PC-3 (cell line): ENCODE measurements around the gene CRLF2. TPM values are rescaled to one million over a fixed set of nuclear protein-coding genes. Genes with fewer than 3 reads are reported as not detected.
"Not testable (repeated sequence)": the region's sequence is repeated elsewhere in the genome, so short reads cannot be mapped to it uniquely, and the experiment has no call there.

Source experiments
- ATAC-seq: fragments of 200-7000 bp; cut with Tn5 transposase; 2 replicates; pipeline ENCODE4 v1.9.1; 2020; ENCODE audit warnings: mild to moderate bottlenecking, moderate library complexity
- BruUV-seq: library from RNA; stranded (reverse); fragments of 400-500 nt; replicated peaks from 2 replicates; lab custom pipeline; 2021; lab: Mats Ljungman, UMichigan
- CTCF ChIA-PET: fragments of 300-600 bp; sonication (Branson Sonifier 250); formaldehyde crosslinking; loops from one replicate; lab custom pipeline; 2022; ENCODE audit warnings: antibody characterized with exemption; lab: Charles Lee
- POLR2A ChIA-PET: fragments of 300-600 bp; sonication (Branson Sonifier 250); formaldehyde crosslinking; loops from one replicate; lab custom pipeline; 2022; ENCODE audit warnings: antibody characterized with exemption; ENCODE audit not compliant: unreplicated experiment; lab: Charles Lee
- DNase-seq: peaks from one replicate; pipeline ENCODE4 v3.0.0-alpha.2; 2015
- H2AFZ ChIP-seq: fragments of 300-600 bp; sonication (generic); 2 replicates; pipeline ENCODE4 v1.6.0; 2016; ENCODE audit warnings: antibody characterized with exemption, low read length
- H3F3A ChIP-seq: fragments of 300-600 bp; sonication (generic); one replicate; pipeline ENCODE4 v1.6.0; 2017; ENCODE audit warnings: antibody characterized with exemption, low read length, control low read depth, mild to moderate bottlenecking; ENCODE audit not compliant: unreplicated experiment
- H3K27ac ChIP-seq: fragments of 300-600 bp; sonication (generic); 2 replicates; pipeline ENCODE4 v1.5.1; 2016; ENCODE audit warnings: mild to moderate bottlenecking, low read length
- H3K27me3 ChIP-seq: fragments of 300-600 bp; sonication (generic); 2 replicates; pipeline ENCODE4 v1.6.1; 2016; ENCODE audit warnings: low read length, mixed read lengths
- H3K36me3 ChIP-seq: fragments of 300-600 bp; sonication (generic); 2 replicates; pipeline ENCODE4 v1.6.1; 2016; ENCODE audit warnings: low read depth, mixed run types, low read length, mixed read lengths
- H3K4me1 ChIP-seq: fragments of 300-600 bp; sonication (generic); 2 replicates; pipeline ENCODE4 v1.5.1; 2016; ENCODE audit warnings: low read length; ENCODE audit not compliant: insufficient read depth
- H3K4me2 ChIP-seq: fragments of 300-600 bp; sonication (generic); 2 replicates; pipeline ENCODE4 v1.6.0; 2016; ENCODE audit warnings: low read length
- H3K4me3 ChIP-seq: fragments of 300-600 bp; sonication (generic); 2 replicates; pipeline ENCODE4 v1.5.1; 2016; ENCODE audit warnings: mild to moderate bottlenecking, low read length, mixed read lengths
- H3K79me2 ChIP-seq: fragments of 300-600 bp; sonication (generic); 2 replicates; pipeline ENCODE4 v1.6.1; 2017; ENCODE audit warnings: low read length, mixed read lengths
- H3K9ac ChIP-seq: fragments of 300-600 bp; sonication (generic); 2 replicates; pipeline ENCODE4 v1.6.0; 2016; ENCODE audit warnings: mild to moderate bottlenecking, low read length
- H3K9me2 ChIP-seq: fragments of 300-600 bp; sonication (generic); replicated peaks from 2 replicates; pipeline ENCODE4 v1.6.1; 2016; ENCODE audit warnings: mixed run types, low read length, mixed read lengths
- H3K9me3 ChIP-seq: fragments of 300-600 bp; sonication (generic); 2 replicates; pipeline ENCODE4 v1.6.1; 2016; ENCODE audit warnings: low read length, mixed read lengths
- H4K20me1 ChIP-seq: fragments of 300-600 bp; sonication (generic); 2 replicates; pipeline ENCODE4 v1.6.1; 2016; ENCODE audit warnings: low read length, mixed read lengths
- EZH2 ChIP-seq: fragments of 300-600 bp; sonication (generic); IDR thresholded peaks from one replicate; pipeline ENCODE4 v1.6.1; 2017; ENCODE audit warnings: antibody characterized with exemption, mild to moderate bottlenecking, low read length; ENCODE audit not compliant: unreplicated experiment
- EZH2phosphoT487 ChIP-seq: fragments of 300-600 bp; sonication (generic); IDR thresholded peaks from 2 replicates; pipeline ENCODE4 v1.6.1; 2018; ENCODE audit warnings: mild to moderate bottlenecking, antibody characterized with exemption, low read length, borderline replicate concordance
- intact Hi-C: fragments of 100-400 bp; cut with micrococcal nuclease; formaldehyde crosslinking; loops from 2 replicates; pipeline ENCODE4 v1.9.0; 2023
- total RNA-seq: library from RNA; depleted of rRNA; stranded (reverse); fragments of >200 nt; gene quantifications from 2 replicates; pipeline ENCODE4 v1.2.3, GENCODE V29; 2014
- TF ChIP-seq, protein P1 (sequence below): fragments of 300-600 bp; sonication (generic); conservative IDR thresholded peaks from 2 replicates; pipeline ENCODE4 v1.5.1; 2017; ENCODE audit warnings: antibody characterized with exemption, low read depth, mild to moderate bottlenecking, low read length

Gene CRLF2
- total RNA-seq, 1 experiment from 2014 or later = not detected

DNA sequence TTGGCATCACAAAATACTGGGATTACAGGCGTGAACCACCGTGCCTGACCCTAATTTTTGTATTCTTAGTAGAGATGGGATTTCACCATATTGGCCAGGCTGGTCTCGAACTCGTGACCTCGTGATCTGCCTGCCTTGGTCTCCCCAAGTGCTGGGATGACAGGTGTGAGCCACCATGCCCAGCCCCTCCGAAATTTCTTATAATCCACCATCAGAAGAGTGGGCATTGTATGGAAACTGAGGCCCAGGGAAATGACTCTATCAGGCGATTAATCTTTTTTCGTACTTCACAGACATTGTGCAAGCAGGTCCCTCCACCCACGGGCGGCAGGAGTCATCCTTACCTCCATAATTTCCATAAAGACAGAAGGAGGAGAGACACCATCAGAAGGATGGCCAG lies 16.0 kb downstream of the CRLF2 start:
- no peak for DNase-seq
- TF ChIP-seq, protein P1, sequence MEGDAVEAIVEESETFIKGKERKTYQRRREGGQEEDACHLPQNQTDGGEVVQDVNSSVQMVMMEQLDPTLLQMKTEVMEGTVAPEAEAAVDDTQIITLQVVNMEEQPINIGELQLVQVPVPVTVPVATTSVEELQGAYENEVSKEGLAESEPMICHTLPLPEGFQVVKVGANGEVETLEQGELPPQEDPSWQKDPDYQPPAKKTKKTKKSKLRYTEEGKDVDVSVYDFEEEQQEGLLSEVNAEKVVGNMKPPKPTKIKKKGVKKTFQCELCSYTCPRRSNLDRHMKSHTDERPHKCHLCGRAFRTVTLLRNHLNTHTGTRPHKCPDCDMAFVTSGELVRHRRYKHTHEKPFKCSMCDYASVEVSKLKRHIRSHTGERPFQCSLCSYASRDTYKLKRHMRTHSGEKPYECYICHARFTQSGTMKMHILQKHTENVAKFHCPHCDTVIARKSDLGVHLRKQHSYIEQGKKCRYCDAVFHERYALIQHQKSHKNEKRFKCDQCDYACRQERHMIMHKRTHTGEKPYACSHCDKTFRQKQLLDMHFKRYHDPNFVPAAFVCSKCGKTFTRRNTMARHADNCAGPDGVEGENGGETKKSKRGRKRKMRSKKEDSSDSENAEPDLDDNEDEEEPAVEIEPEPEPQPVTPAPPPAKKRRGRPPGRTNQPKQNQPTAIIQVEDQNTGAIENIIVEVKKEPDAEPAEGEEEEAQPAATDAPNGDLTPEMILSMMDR = no peak
- no peak for TF ChIP-seq EZH2phosphoT487
- ChIA-PET POLR2A (no interaction called here), CTCF (no interaction called here)
- no peaks in the 10 kb centered on the region for H3K9me2 ChIP-seq
- no peaks in the 10 kb centered on the region for H3F3A ChIP-seq
- H3K4me3 ChIP-seq = no peak overlapping the region
- H3K79me2 ChIP-seq = no peaks in the 10 kb centered on the region
- no peaks in the 10 kb centered on the region for H4K20me1 ChIP-seq
- no peak overlapping the region for H3K9ac ChIP-seq
- intact Hi-C loops = no loop called here
- H3K4me1 ChIP-seq = no peaks in the 10 kb centered on the region
- H3K27me3 ChIP-seq = no peaks in the 10 kb centered on the region
- no TSS peak for BruUV-seq
- ATAC-seq = no peak
- H3K9me3 ChIP-seq = no peaks in the 10 kb centered on the region
- no peak overlapping the region for H3K4me2 ChIP-seq
- H3K36me3 ChIP-seq = no peaks in the 10 kb centered on the region
- no peak overlapping the region for H3K27ac ChIP-seq
- no peak overlapping the region for H2AFZ ChIP-seq

DNA sequence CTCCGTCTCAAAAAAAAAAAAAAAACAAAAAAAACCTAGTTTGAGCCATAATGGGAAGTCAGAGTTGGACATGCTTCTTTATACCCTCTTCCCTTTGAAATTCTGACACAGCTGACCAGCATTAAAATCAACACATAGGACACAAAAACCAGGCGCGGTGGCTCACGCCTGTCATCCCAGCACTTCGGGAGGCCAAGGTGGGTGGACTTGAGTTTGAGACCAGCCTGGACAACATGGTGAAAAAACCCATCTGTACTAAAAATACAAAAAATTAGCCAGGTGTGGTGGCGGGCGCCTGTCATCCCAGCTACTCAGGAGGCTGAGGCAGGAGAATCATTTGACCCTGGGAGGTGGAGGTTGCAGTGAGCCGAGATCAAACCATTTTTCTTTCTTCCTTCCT lies 20.3 kb downstream of the CRLF2 start:
- ATAC-seq, H3K36me3 ChIP-seq, H3F3A ChIP-seq, DNase-seq, H3K9me3 ChIP-seq, H3K27ac ChIP-seq, H3K9ac ChIP-seq, BruUV-seq, CTCF ChIA-PET, H3K4me2 ChIP-seq, POLR2A ChIA-PET, H3K27me3 ChIP-seq, intact Hi-C loops, H3K4me3 ChIP-seq, H3K9me2 ChIP-seq, H3K4me1 ChIP-seq, H3K79me2 ChIP-seq, H4K20me1 ChIP-seq, H2AFZ ChIP-seq: not testable (repeated sequence)

DNA sequence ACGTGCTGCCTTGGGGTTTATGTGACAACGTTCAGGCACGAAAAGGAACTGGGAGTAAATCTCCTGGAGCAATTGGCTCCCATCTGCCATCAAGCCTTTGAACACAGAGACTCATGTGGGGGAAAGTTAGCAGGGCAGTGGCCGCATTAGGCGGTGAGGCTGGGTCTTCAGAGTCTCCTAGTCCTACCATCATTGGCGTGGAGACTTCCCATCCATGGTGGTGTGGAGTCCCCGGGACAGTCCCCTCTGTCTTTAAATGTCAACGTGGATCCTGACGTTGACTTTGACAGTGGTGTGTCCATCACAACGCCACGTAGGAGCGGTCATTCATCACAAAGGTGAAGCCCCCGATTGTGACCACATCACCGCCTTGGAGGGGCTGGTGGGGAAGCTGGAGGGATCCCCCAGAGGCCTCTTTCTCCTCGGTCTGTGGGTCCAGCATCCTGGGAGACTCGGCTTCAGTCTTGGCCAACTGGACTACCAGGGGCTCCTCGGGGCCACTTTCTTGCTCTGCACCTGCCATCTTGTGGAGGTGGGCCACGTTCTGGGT lies 21.8 kb downstream of the CRLF2 start:
- no peak for ATAC-seq
- DNase-seq = no peak
- Histone ChIP-seq H2AFZ (no peak overlapping the region), H3K27me3 (no peaks in the 10 kb centered on the region), H3K4me1 (no peaks in the 10 kb centered on the region), H3K27ac (no peak overlapping the region), H3K9me3 (no peaks in the 10 kb centered on the region), H3K36me3 (no peaks in the 10 kb centered on the region), H3K4me3 (no peak overlapping the region), H3K4me2 (no peak overlapping the region), H3K9ac (no peak overlapping the region), H4K20me1 (no peaks in the 10 kb centered on the region), H3K79me2 (no peaks in the 10 kb centered on the region), H3F3A (no peaks in the 10 kb centered on the region), H3K9me2 (no peaks in the 10 kb centered on the region)
- ChIA-PET POLR2A (no interaction called here), CTCF (no interaction called here)
- BruUV-seq = no TSS peak
- TF ChIP-seq EZH2 (no peak), EZH2phosphoT487 (no peak)
- TF ChIP-seq, protein P1 = no peak
- intact Hi-C loops = no loop called here
